Thyroid gland (tissue), 4 donors: ENCODE results near the gene ST7. TPM values are rescaled to one million over a fixed set of nuclear protein-coding genes. Genes with fewer than 3 reads are reported as not detected.
"Not testable (repeated sequence)": the region's sequence is repeated elsewhere in the genome, so short reads cannot be mapped to it uniquely, and the experiment has no call there.

Experiments used
- DNase-seq, 2 donors: peaks; one replicate each; pipeline ENCODE4 v3.0.0-alpha.2; 2019
- H3K27ac ChIP-seq, 3 donors: fragments of 200-600 bp; sonication (generic); 1 replicate in 2 of 3; 2 replicates in 1 of 3; pipeline ENCODE4 v1.5.1; 2016 to 2019; ENCODE audit warnings: mild to moderate bottlenecking in 1 of 3, moderate library complexity in 1 of 3
- H3K27me3 ChIP-seq: fragments of 200-600 bp; sonication (generic); one replicate; pipeline ENCODE4 v1.5.1; 2019
- H3K36me3 ChIP-seq, 2 donors: fragments of 200-600 bp; sonication (generic); one replicate each; pipeline ENCODE4 v1.5.1; 2016 to 2019
- H3K4me1 ChIP-seq, 2 donors: fragments of 200-600 bp; sonication (generic); one replicate each; pipeline ENCODE4 v1.5.1; 2017 to 2019
- H3K4me3 ChIP-seq, 3 donors: fragments of 200-600 bp; sonication (generic); replicated peaks in 1 of 3; 1 replicate in 2 of 3; 2 replicates in 1 of 3; pipeline ENCODE4 v1.5.1; 2016; ENCODE audit warnings: mild to moderate bottlenecking in 1 of 3
- H3K9me3 ChIP-seq: fragments of 200-600 bp; sonication (generic); one replicate; pipeline ENCODE4 v1.5.1; 2017
- POLR2A ChIP-seq, 2 donors: fragments of 450-650 bp; IDR thresholded peaks; one replicate each; pipeline ENCODE4 v1.6.1; 2017; ENCODE audit warnings: antibody characterized with exemption in 2 of 2, mild to moderate bottlenecking in 2 of 2, moderate library complexity in 1 of 2
- WGBS, 2 donors: methylation state at CpG; one replicate each; pipeline ENCODE4 v1.1.5; 2017; 5-methylcytosine and 5-hydroxymethylcytosine counted together
- intact Hi-C: fragments of 100-400 bp; cut with DNase I; formaldehyde crosslinking; loops from one replicate; pipeline ENCODE4 v1.15.1; 2023
- total RNA-seq, 4 donors: library from RNA; depleted of rRNA; stranded (reverse); fragments of >200 nt; gene quantifications; one replicate each; pipeline ENCODE4 v1.2.3, GENCODE V29; 2016
- TF ChIP-seq, protein P1 (sequence below), 6 experiments: fragments of 200-600 bp in 3 of 6; fragments of 450-650 bp in 3 of 6; sonication (generic) in 3 of 6; IDR thresholded peaks; one replicate each; pipeline ENCODE4 v1.5.1; 2016 to 2019; ENCODE audit warnings: antibody characterized with exemption in 6 of 6, mild to moderate bottlenecking in 2 of 6, inconsistent platforms in 1 of 6, moderate library complexity in 1 of 6

Gene ST7
- total RNA-seq, 4 donors from 2014 or later, result 62.8 to 75.1 (median 66.7) TPM

GRCh38 chr7:117023325-117023854 is 70.1 kb downstream of the ST7 start:
- no peak for DNase-seq
- TF ChIP-seq POLR2A (IDR thresholded peaks at IDR 0.05), result no peak
- TF ChIP-seq, protein P1, sequence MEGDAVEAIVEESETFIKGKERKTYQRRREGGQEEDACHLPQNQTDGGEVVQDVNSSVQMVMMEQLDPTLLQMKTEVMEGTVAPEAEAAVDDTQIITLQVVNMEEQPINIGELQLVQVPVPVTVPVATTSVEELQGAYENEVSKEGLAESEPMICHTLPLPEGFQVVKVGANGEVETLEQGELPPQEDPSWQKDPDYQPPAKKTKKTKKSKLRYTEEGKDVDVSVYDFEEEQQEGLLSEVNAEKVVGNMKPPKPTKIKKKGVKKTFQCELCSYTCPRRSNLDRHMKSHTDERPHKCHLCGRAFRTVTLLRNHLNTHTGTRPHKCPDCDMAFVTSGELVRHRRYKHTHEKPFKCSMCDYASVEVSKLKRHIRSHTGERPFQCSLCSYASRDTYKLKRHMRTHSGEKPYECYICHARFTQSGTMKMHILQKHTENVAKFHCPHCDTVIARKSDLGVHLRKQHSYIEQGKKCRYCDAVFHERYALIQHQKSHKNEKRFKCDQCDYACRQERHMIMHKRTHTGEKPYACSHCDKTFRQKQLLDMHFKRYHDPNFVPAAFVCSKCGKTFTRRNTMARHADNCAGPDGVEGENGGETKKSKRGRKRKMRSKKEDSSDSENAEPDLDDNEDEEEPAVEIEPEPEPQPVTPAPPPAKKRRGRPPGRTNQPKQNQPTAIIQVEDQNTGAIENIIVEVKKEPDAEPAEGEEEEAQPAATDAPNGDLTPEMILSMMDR (IDR thresholded peaks at IDR 0.05), result no peak
- intact Hi-C loops, result no loop called here
- Histone ChIP-seq H3K36me3 (no peaks in the 10 kb centered on the region), H3K4me1 (peaks cover 4 to 17% of the 10 kb centered on the region in 2 donors), H3K4me3 (no peak overlapping the region), H3K27ac (no peak overlapping the region), H3K27me3 (no peaks in the 10 kb centered on the region), H3K9me3 (no peaks in the 10 kb centered on the region)
- 93 to 96% methylated on average over 5 of the region's 5 CpGs for WGBS, 2 donors

GRCh38 chr7:117024811-117025210 is 71.5 kb downstream of the ST7 start:
- intact Hi-C loops, result no loop called here
- Histone ChIP-seq H3K4me1 (peaks cover 2 to 16% of the 10 kb centered on the region in 2 donors), H3K4me3 (no peak overlapping the region), H3K27ac (no peak overlapping the region), H3K36me3 (no peaks in the 10 kb centered on the region), H3K27me3 (no peaks in the 10 kb centered on the region), H3K9me3 (no peaks in the 10 kb centered on the region)
- DNase-seq, result no peak
- TF ChIP-seq, protein P1 (IDR thresholded peaks at IDR 0.05), result no peak
- no peak for TF ChIP-seq POLR2A (IDR thresholded peaks at IDR 0.05)

DNA sequence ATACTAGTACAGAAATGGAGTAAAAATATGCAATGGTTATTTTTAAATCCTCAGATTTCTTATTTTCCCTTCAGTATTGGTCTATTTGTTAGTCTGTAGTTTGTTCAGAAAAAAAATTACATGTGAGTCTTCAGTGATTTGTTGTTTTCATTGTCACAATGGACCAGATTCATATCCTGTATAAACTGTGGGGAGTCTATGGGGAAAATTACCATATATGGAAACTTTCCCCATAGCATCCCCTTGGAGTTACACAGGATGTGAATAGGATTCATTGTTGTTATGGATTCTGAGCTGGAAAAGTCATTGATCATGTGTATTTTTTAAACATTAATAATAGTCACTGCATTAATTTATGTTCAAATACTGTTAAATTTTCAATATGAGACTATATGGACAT is 72.6 kb downstream of the ST7 start:
- Histone ChIP-seq H3K36me3 (no peaks in the 10 kb centered on the region), H3K9me3 (no peaks in the 10 kb centered on the region), H3K27ac (no peak overlapping the region), H3K4me3 (no peak overlapping the region), H3K27me3 (no peaks in the 10 kb centered on the region), H3K4me1 (peaks cover 0 to 7% of the 10 kb centered on the region in 2 donors)
- no peak for DNase-seq
- intact Hi-C loops, result no loop called here
- TF ChIP-seq, protein P1 (IDR thresholded peaks at IDR 0.05), result no peak
- TF ChIP-seq POLR2A (IDR thresholded peaks at IDR 0.05), result no peak

GRCh38 chr7:117030346-117030745 is 77.0 kb downstream of the ST7 start:
- H3K27ac ChIP-seq, H3K9me3 ChIP-seq, H3K27me3 ChIP-seq, H3K4me1 ChIP-seq, H3K4me3 ChIP-seq, intact Hi-C loops, DNase-seq, H3K36me3 ChIP-seq: not testable (repeated sequence)
- WGBS, 2 donors, result 98% methylated on average over 1 of the region's 1 CpG

DNA sequence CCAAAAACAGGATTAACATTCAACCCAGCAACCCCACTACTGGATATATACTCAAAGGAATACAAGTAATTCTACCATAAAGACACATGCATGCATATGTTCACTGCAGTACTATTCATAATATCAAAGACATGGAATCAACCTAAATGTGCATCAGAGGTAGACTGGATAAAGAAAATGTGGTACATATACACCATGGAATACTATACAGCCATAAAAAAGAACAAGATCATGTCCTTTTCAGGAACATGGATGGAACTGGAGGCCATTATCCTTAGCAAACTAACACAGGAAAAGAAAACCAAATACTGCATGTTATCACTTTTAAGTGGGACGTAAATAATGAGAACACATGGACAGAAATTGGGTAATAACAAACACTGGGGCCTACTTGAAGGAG is 77.5 kb downstream of the ST7 start:
- 0% methylated on average over 1 of the region's 1 CpG for WGBS, 2 donors
- H3K27me3 ChIP-seq, H3K4me3 ChIP-seq, H3K36me3 ChIP-seq, H3K27ac ChIP-seq, H3K9me3 ChIP-seq, intact Hi-C loops, DNase-seq, H3K4me1 ChIP-seq: not testable (repeated sequence)

DNA sequence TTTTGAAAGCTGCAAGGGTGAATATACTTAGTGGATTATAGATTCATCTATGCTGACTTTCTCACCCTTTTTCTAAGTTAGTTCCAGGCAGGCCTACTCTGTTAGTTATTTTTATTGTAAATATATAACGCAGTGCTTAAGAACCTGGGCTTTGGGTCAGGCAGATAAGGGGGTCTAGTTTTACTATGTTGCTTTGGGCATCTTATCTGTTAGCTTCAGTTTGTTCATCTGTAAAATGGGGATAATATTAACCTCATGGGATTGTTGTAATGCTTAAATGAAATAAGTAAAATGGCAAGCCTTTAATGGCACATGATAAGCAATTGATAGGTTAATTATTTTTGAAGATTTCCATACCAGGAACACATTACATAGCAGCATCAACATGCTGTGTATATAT is 79.5 kb downstream of the ST7 start:
- TF ChIP-seq POLR2A (IDR thresholded peaks at IDR 0.05), result no peak
- TF ChIP-seq, protein P1 (IDR thresholded peaks at IDR 0.05), result no peak
- H3K36me3 ChIP-seq, result no peaks in the 10 kb centered on the region
- H3K27me3 ChIP-seq, result no peaks in the 10 kb centered on the region
- intact Hi-C loops, result no loop called here
- no peak overlapping the region for H3K27ac ChIP-seq
- DNase-seq, result no peak
- no peaks in the 10 kb centered on the region for H3K9me3 ChIP-seq
- peaks cover 4 to 6% of the 10 kb centered on the region in 2 donors for H3K4me1 ChIP-seq
- 92 to 95% methylated on average over 1 of the region's 1 CpG for WGBS, 2 donors
- no peak overlapping the region for H3K4me3 ChIP-seq
